Muscle of arm (tissue), 12 donors: Measurements from ENCODE around the gene ZCRB1. TPM values are rescaled to one million over a fixed set of nuclear protein-coding genes. Genes with fewer than 3 reads are reported as not detected.
"Not testable (repeated sequence)": the region's sequence is repeated elsewhere in the genome, so short reads cannot be mapped to it uniquely, and the experiment has no call there.

ENCODE experiments used
- DNase-seq: peaks from one replicate; pipeline ENCODE4 v3.0.0-alpha.2; 2013
- polyA plus RNA-seq, 12 donors: library from polyadenylated mRNA; unstranded; fragments of 120-200 nt; gene quantifications; one replicate each; pipeline ENCODE4 v1.2.1, GENCODE V29; 2013; ENCODE audit not compliant: insufficient read length in 12 of 12

Gene ZCRB1
- polyA plus RNA-seq, 12 donors: 72.2 to 1,252 (median 82.8) TPM

DNA sequence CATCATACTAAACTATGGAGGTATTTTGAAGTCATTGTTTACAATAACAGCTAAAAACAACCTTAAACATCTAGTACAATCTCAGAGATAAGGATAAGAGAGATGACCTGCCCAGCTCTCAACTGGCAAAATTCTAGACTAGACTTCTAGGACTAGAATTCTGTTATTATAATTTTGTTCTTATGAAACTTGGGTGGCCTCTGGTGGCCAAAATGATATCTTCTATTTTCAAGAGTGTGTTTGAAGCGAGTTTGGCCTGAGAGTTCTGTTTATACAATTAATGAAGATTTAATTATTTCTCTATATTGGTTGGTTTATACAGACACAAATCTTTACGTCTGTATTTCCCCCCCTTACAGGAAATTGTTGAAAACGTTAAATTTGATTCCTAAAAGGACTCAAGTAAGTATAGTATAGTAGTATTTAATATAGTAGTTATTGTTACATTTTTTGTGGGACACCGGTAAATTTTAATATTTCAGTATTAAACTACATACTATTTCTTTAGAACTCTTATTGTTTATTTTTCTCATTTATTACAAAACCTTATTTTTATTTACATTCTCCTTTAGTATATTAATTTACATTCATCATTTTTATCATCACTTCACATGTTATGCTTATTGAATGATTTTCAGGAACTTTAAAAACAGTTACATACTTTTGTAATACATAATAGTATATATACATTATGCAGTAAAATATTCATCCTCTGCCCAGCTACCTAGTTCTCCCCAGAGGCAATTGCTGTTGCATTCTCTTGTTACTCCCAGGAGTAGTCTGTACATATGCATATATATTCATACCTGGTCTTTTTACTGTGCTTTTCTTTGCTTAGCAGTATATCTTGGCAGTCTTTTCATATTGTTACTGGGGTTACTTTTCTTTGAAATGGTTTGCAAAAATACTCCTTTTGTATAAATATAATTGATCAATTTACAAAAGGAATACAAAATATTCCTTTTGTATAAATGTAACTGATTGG lies 6.7 kb upstream of the ZCRB1 start:
- DNase-seq: peak; percentile 42

DNA sequence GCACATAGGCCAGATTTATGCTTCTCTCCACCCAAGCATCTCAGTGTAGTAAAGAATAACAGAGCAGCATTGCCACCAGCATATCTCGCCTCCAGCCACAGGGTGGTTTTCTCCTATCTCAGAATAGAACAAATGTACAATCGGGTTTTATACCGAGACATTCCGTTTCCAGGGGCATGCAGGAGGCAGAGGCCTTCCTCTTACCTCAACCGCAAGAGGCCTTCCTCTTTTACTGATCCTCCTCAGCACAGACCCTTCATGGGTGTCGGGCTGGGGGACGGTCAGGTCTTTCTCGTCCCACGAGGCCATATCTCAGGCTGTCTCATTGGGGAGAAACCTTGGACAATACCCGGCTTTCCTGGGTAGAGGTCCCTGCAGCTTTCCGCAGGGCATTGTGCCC lies 4.2 kb upstream of the ZCRB1 start:
- not testable (repeated sequence) for DNase-seq

DNA sequence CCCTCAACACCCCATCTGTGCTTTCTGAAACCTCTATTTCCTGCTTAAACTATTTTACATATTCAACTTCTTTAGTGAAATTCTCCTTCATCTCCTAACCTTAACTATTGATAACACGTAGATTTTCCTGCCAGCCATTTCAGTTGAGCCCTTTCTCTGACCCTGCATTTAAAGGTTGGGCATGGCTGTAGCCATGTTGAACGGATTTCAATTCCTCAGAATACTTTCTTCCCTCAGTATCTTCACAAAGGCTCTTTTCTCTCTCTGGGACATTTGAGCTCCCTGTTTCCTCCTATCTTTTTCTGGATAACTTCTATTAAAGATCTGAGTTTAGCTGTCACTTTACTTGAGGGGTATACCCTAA lies 1.3 kb upstream of the ZCRB1 start:
- DNase-seq: no peak

DNA sequence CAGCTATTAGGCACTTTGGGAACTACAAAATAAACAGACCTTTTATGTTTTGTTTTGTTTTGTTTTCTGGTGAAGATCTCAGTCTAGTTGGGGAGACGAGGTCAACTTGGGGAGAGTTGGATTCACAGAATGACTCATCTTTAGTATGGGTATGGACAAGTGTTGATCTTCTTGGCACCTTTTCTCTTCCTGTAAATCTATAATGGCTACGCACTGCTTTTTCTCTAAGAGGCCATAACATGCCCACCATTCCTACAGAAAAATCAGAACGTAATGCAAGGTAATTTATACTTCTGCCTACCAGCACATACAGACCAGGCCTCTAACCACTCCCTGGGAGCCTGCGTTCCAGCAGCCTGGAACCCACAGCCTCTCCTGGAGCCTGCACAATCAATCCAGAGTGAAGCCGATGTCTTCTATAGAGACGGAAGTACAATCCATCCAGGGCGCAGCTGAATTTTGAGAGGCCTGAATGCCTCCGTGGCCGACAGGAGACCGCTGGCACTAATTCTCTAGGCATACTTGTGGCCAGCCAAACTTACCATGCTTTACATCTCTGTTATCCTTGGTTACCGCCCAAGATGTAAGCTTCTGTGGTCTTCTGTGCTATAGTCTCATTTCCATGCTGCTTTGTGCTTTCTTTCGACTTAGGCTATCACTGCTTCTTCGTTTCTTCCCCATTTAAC lies 790 bp upstream of the ZCRB1 start:
- peak; percentile 23 for DNase-seq

DNA sequence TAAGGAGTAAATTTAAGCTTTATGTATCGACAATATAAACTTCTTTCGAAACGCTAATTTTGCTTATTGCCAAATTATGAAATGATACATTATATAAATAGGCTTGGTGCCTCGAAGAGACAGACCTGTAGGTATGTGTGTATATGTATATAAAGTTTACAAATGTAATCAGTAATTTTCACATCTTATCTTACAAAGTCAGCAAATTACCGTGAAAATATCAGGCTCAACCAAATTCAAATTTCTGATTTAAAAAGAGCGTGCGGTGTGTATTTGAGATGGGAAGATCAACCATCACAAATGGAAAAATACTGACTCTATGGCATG lies 605 bp downstream of the ZCRB1 start:
- DNase-seq: no peak

DNA sequence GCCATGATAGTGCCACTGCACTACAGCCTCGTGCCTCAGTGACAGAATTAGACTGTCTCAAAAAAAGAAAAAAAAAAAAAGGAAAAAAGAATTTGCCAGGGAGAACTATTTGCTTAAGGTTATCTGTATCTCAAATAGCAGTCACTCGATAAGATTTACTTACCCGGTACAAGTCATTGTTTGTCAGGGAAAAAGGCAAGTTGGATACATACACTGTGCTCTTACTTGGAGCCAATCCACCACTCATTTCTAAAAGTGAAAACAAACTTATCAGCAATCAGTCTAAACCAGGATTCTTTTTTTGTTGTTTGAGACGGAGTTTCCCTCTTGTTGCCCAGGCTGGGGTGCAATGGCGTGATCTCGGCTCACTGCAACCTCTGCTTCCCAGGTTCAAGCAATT lies 2.0 kb downstream of the ZCRB1 start:
- DNase-seq: no peak

DNA sequence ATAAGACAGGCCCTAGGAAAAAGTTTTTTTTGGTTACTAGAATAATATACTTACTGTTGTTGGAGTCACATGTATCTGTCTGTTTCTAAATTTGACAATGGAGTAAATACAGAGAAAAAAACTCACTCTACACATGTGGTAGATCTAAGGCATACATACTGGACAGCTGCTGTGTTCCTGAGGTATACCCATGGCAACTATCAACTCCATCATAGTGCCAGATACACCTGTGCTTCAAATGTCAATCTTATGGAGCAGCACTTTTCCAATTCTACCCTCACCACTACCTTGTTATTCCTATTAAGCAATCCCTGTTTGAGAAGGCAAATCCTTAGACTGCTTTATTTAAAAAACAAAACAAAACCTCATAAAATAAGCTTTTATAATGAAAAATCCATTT lies 3.3 kb downstream of the ZCRB1 start:
- no peak for DNase-seq

DNA sequence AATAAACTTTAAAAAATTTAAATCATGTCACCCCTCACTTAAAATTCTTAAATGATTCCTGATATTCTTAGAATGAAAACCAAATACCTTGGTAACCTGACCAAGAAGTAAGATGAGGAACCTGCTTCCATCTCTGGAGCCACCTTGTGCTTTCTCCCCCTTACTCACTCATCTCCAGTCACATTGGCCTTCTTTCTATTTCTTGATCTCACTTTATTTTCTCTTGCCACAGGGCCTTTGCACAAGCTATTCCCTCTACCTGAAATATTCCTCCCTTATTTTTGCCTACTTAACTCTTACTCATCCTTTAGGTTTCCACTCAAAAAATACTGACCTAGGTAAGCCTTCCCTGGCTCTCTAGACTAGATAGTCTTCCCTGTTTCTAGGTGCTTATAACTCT lies 5.1 kb downstream of the ZCRB1 start:
- DNase-seq: no peak

DNA sequence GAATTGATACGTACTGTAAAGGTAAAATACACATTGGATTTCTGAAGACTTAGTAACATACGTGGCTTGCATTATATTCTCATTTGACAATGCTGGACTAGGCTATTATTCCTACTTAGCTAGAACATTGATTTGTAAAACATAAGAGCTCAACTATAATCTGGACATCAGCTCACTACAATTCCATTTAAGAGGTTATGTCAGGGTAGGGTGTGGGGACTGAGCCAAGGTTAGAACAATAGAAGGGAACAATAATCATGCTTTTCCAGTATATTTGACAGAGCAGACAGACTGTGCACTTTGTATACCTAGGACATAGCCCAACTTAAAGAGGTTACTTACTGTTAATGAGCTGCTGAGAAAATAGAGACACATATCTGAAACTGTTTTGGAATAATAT lies 10.8 kb downstream of the ZCRB1 start:
- no peak for DNase-seq

DNA sequence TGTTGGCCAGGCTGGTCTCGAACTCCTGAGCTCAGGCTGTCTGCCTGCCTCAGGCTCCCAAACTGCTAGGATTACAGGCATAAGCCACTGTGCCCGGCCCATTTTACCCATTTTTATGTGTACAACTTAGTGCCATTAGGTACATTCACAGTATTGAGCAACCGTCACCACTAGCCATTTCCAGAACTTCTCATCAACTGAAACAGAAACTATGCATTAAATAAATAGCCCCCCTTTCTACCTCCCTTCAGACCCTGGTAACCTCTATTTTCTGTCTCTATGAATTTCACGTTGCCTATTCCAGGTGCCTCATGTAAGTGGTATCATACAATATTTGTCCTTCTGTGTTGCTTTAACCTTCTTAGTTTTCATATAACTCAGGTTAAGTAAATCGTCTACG lies 15.9 kb downstream of the ZCRB1 start:
- DNase-seq: no peak

DNA sequence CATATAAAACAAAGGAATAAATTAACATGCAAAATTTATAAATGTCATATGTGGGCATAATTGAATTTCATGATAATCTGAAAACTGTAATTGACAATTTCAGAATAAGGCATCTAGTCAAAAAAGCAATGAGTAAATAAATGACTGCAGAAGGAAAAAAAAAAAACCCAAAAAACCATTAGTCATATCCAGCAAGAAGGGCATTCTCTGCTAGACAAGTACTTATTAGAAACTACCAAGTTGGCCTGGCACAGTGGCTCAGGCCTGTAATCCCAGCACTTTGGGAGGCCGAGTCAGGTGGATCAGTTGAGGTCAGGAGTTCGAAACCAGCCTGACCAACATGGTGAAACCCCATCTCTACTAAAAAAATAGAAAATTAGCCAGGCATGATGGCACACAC lies 17.5 kb downstream of the ZCRB1 start:
- DNase-seq: no peak

DNA sequence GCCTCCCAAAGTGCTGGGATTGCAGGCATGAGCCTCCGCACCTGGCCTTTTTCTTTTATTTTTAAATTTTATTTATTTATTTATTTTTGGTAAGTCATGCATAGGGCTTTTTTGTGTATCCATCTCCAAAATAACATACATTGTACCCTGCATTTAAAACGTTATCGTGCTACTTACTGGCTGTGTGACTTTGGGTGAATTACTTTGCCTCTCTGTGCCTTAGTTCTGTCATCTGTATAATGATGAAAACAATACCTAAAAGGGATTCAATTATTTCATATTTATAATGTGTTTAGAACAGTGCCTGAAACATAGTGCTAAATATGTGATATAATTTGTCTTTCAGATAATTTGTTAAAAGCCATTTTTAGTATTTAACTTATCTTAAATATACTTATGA lies 19.6 kb downstream of the ZCRB1 start:
- DNase-seq: no peak

DNA sequence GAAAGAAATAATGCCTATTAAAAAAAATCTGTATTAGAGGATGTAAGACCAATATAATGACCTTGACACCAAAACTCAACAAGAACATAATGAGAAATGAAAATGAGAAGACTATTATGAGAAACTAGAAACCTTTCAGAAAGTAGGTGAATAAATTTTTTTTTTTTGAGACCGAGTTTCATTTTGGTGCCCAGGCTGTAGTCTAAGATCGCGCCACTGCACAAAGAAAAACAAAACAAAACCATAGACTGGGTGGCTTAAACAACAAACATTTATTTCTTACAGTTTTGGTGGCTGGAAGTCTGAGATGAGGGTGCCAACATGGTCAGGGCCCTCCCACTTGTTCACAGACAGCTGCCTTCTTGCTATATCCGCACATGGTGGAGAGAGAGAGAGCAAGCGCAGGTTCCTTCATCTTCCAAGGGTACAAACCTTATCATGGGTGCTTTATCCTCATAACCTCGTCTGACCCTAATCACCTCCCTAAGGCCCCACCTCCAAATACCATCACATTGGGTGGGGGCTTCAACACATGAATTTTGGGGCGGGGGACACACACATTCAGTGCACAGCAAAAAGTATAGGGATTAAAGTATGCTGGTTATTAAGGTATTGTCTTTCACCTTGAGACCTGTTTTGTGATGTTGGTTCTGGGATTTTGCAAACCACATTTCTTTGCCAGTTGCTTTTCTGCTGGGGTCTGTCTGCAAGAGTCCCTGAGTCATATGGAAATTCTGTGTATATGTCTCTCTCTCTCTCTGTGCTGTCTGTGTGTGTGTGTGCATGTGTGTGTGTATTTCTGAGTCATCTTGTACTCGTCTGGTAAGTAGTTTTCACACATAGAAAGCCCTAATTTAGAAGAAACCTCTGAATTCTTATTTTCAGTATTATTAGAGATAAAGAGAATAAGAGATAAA lies 26.2 kb downstream of the ZCRB1 start:
- no peak for DNase-seq

DNA sequence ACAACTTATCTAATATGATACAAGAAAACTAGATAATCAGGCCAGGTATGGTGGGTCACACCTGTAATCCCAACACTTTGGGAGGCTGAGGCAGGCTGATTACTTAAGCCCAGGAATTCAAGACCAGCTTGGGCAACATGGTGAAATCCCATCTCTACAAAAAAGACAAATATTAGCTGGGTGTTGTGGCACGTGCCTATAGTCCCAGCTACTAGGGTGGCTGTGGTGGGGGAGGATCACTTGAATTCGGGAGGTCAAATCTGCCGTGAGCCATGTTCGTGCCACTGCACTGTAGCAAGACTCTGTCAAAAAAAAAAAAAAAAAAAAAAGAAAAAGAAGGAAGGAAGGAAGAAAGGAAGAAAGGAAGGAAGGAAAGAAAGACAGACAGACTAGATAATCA lies 27.0 kb downstream of the ZCRB1 start:
- no peak for DNase-seq

DNA sequence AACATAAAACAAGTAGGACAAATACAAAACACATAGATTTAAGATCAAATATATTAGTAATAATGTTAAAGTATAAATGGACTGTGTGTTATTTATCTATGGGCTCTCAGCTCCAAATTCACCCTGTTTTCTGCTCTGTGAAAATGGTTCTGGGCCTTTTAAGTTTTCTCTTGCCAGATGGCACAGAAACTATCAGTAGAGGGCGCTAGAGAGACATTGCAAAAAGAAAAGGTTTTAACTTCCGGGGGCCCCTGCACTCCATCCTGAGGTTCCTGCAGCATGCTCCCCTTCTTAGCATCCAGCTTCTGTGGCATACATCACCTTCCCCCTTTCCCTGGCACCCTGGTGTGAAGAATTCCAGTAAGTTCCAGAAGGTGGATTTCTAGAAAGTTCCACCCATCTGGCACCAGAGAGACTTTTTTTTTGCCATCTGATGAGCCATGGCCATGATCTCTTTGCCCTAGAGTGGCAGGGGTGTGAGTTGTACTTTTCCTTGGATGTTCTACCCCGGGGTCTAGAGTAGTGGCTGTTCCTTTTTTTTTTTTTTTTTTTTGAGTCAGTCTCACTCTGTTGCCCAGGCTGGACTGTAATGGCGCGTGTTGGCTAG lies 29.3 kb downstream of the ZCRB1 start:
- no peak for DNase-seq

DNA sequence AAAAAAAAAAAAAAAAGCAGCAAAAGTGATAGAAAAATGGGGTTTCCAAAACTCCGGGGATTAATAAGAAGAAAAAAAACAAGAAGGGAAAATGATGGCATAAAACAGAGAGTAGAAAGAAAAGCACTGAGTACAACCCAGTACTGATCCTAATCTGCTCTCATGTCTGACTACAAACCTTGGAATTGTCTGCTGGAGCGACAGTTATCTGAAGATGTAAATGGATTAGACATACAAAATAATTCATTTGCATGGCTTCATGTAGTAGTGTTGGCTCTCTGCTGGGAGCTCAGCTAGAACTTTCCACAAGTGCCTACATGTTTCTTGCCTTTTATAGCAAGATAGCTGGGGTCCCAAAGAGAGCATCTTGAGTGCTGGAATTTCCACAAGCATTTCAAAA lies 34.2 kb downstream of the ZCRB1 start:
- no peak for DNase-seq

DNA sequence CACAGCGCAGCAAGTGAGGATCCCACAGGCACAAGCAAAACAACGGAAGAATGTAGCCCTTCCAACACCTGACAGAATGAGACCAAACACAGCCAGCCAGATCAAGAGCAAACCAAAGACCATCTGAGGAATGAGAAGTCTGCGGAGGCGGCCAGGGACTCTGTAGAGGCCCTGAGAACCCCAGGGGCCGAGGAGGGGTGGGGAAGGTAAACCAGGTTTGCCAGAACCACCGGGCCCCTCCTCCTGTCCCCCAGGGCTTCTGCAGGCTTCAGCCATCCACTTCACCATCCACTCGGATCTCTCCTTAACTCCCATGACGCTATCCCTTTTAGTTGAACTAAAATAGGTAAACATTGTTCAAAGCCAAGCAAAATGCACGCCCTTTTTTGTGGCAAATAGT lies 37.4 kb downstream of the ZCRB1 start:
- DNase-seq: no peak

DNA sequence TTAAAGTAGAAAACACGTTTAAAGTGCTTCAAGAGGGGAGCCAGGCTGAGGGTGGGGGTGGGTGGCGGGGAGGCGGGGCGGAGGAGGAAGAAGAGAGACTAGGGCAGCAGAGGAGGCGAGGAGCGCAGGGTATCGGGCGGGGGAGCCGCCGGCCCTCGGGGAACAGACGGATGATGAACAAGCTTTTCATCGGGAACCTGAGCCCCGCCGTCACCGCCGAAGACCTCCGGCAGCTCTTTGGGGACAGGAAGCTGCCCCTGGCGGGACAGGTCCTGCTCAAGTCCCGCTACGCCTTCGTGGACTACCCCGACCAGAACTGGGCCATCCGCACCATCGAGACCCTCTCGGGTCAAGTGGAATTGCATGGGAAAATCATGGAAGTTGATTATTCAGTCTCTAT lies 39.2 kb downstream of the ZCRB1 start:
- no peak for DNase-seq

DNA sequence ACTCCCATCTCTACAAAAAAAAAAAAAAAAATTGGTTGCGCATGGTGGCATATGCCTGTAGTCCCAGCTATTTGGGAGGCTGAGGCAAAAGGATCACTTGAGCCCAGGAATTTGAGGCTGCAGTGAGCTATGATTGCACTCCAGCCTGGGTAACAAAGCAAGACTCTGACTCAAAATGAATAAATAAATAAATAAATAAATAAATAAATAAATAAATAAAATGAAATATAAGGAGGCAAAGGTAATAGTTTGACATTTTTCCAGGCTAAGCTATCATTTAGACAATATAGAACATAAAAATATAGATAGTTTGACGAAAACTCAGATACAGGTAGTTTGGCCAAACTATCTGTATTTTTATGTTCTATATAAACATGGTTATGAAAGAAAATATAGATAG lies 40.5 kb downstream of the ZCRB1 start:
- no peak for DNase-seq

DNA sequence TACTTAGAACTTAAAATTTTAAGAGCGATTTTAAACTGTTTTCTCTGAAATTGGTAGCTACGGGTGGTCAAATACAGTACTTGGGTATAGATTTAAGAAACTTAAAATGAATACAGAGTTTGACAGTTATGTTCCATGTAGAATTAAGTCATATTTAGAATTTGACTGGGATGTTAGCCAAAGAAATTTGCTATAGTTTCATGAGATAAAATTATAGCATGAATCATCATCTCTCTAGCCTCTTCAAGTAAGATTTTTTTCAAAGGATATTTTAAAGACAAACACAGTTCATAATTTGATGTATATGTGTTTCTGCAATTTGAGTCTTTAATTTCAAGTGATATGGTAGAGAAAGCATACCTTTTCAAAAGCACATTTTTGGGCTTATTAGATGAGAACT lies 41.0 kb downstream of the ZCRB1 start:
- DNase-seq: no peak

DNA sequence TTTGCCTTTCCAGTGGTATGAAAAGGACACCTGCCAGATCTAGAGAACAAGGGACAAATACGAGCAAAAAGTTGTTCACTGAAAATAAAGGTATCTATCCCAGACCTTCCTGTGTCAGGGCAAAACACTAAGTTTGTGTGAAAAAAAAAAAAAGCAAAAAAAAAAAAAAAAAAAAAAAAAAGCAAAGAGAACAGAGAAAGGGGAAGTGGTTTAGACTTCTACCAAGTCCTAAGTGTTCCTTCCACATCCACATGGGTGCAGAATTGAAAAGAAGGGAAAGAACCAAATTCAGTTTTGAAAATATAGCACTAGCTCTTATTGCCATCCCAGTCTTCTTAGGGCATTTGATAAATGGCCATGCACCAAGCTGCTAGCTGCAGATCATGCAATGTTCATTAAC lies 41.7 kb downstream of the ZCRB1 start:
- no peak for DNase-seq

DNA sequence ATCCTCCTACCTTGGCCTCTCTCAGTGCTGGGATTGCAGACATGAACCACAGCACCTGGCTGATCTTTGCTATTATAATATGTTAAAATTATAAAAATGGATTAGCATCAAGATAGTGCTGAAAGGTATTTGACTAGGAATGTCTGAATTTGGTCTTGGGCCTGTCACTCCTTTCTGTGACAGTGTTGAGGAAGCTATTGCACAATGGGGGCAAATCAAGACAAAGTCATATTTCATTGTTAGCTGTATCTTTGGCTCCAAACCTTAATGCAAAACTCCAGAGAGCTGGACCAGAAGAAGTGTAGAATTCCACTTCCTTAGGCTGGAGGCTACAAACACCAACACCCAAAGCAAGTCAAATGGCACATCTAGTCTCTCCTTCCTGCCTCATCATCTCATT lies 42.2 kb downstream of the ZCRB1 start:
- DNase-seq: no peak
